ENCODE data around the gene FLVCR2. TPM values are rescaled to one million over a fixed set of nuclear protein-coding genes. Genes with fewer than 3 reads are reported as not detected.

FLVCR2 gene
- total and polyA plus RNA-seq, 2 of the 13 experiments (the other 11 are each of a cell fraction or from before 2014, with no cell fraction given): 9.9 to 10.5 TPM

DNA sequence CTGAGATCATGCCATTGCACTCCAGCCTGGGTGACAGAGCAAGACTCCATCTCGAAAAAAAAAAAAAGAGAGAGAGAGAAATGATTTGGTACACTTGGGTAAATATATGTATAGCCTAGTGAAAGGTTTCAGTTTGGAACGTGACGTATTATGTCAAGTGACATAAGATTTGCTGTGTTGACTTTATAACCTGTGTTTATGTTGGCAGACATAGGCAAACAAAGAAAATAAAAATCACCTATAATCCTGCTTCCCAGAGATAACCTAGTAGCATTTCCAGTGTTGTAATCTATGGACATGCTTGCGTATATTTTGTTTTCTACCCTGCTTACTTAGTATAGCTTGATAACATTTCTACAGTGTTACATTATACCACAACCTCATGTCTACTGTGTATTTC, 65.6 kb downstream of the FLVCR2 start (continued):
- no peak for TF ChIP-seq SP1 (IDR thresholded peaks at IDR 0.05)
- TF ChIP-seq SP1 (CRISPR knock-in tag; IDR thresholded peaks at IDR 0.05): no peak
- TF ChIP-seq, protein P1, sequence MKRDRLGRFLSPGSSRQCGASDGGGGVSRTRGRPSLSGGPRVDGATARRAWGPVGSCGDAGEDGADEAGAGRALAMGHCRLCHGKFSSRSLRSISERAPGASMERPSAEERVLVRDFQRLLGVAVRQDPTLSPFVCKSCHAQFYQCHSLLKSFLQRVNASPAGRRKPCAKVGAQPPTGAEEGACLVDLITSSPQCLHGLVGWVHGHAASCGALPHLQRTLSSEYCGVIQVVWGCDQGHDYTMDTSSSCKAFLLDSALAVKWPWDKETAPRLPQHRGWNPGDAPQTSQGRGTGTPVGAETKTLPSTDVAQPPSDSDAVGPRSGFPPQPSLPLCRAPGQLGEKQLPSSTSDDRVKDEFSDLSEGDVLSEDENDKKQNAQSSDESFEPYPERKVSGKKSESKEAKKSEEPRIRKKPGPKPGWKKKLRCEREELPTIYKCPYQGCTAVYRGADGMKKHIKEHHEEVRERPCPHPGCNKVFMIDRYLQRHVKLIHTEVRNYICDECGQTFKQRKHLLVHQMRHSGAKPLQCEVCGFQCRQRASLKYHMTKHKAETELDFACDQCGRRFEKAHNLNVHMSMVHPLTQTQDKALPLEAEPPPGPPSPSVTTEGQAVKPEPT (CRISPR knock-in tag; IDR thresholded peaks at IDR 0.05; ENCODE audit: low read depth): no peak
- no peak for TF ChIP-seq DBP (CRISPR knock-in tag; IDR thresholded peaks at IDR 0.05; ENCODE audit: not compliant biosample characterization)
- TF ChIP-seq SRF (IDR thresholded peaks at IDR 0.05; ENCODE audit: low read depth, low read length): no peak
- TF ChIP-seq IKZF4 (CRISPR knock-in tag; IDR thresholded peaks at IDR 0.05; ENCODE audit: borderline replicate concordance, low read depth, not compliant biosample characterization): no peak
- TF ChIP-seq YEATS4 (CRISPR knock-in tag; IDR thresholded peaks at IDR 0.05; ENCODE audit: borderline replicate concordance): 0 out of 2 replicates have a peak, but pooled peaks have one; percentile 33
- TF ChIP-seq NFIC (IDR thresholded peaks at IDR 0.05; ENCODE audit: low read length): no peak
- TF ChIP-seq CBFB (CRISPR knock-in tag; IDR thresholded peaks at IDR 0.05): no peak
- peak; percentile 56; the same call in 1 of the 2 replicates for TF ChIP-seq ISL2 (CRISPR knock-in tag; IDR thresholded peaks at IDR 0.05)
- TF ChIP-seq SKI (IDR thresholded peaks at IDR 0.05; ENCODE audit: partially characterized antibody): no peak
- no peak for TF ChIP-seq ZNF746 (CRISPR knock-in tag; IDR thresholded peaks at IDR 0.05)
- no peak for TF ChIP-seq SSRP1 (CRISPR knock-in tag; IDR thresholded peaks at IDR 0.05)
- no peak for TF ChIP-seq ASH2L (IDR thresholded peaks at IDR 0.05; ENCODE audit: insufficient read length, low read depth, low read length)
- no peak for TF ChIP-seq KDM3A (CRISPR knock-in tag; IDR thresholded peaks at IDR 0.05; ENCODE audit: low read depth)
- TF ChIP-seq ZFYVE20 (CRISPR knock-in tag; IDR thresholded peaks at IDR 0.05; ENCODE audit: borderline replicate concordance, low read depth): no peak
- no peak for TF ChIP-seq ZXDC (CRISPR knock-in tag; IDR thresholded peaks at IDR 0.05)
- no peak for TF ChIP-seq ZNF724P (CRISPR knock-in tag; IDR thresholded peaks at IDR 0.05; ENCODE audit: borderline replicate concordance)
- TF ChIP-seq RAD21 (CRISPR knock-in tag; IDR thresholded peaks at IDR 0.05): no peak
- no peak for TF ChIP-seq RFXANK (CRISPR knock-in tag; IDR thresholded peaks at IDR 0.05)
- TF ChIP-seq ZNF232 (CRISPR knock-in tag; IDR thresholded peaks at IDR 0.05; ENCODE audit: borderline replicate concordance): no peak
- TF ChIP-seq SYNCRIP (IDR thresholded peaks at IDR 0.05; ENCODE audit: insufficient read depth, low read depth, low read length): no peak
- TF ChIP-seq SETDB1 (CRISPR knock-in tag; IDR thresholded peaks at IDR 0.05; ENCODE audit: borderline replicate concordance): no peak
- TF ChIP-seq THAP11 (CRISPR knock-in tag; IDR thresholded peaks at IDR 0.05): peak; percentile 44; the same call in 1 of the 2 replicates
- no peak for TF ChIP-seq ZNF207 (IDR thresholded peaks at IDR 0.05; ENCODE audit: borderline replicate concordance)
- TF ChIP-seq DPF2 (CRISPR knock-in tag; IDR thresholded peaks at IDR 0.05; ENCODE audit: borderline replicate concordance, low read depth): no peak
- no peak for TF ChIP-seq ZNF784 (CRISPR knock-in tag; IDR thresholded peaks at IDR 0.05; ENCODE audit: borderline replicate concordance)
- TF ChIP-seq EHMT2 (IDR thresholded peaks at IDR 0.05; ENCODE audit: borderline replicate concordance, low read depth, low read length): no peak

Data from HepG2 (cell line).